ENCODE measurements around the gene CCL25. TPM values are rescaled to one million over a fixed set of nuclear protein-coding genes. Genes with fewer than 3 reads are reported as not detected.
"Not testable (repeated sequence)": the region's sequence is repeated elsewhere in the genome, so short reads cannot be mapped to it uniquely, and the experiment has no call there.

CCL25 gene
- total RNA-seq (not detected), total RNA-seq (0 reads per million in 2 donors)

DNA sequence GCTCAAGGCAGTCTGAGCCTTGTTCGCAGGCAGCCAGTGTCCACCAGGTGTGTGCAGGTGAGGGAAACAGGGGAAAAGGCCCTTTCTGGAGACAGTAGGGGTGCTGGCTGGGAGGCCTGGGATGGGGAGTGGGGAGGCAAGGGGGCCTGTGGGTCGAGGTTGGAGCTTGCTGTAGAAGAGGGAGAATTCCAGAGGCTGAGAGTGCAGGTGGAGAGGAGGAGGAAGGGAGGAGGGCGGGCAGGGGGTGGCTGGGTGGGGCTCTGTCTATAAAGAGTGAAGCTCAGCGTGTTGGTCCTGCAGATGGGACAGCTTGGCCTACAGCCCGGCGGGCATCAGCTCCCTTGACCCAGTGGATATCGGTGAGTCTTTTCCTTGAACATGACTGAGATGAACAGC, at the start of gene CCL25:
Gene CCL25 (plus strand): TSS at position 297 of the 396 bp plus-strand sequence. CDS start 290 bp downstream, outside the sequence.
- DNase-seq (no peak), ATAC-seq (no peak)
- Mint-ChIP-seq H3K4me1 (peaks cover 12% of the 10 kb centered on the region), H3K27me3 (peaks cover 12% of the 10 kb centered on the region), H3K27ac (peak within 1 kb of the TSS; percentile 19), H3K4me3 (peak within 1 kb of the TSS; percentile 36), H3K36me3 (ENCODE audit: low read depth) (no peaks in the 10 kb centered on the region)
- H3K9me3 ChIP-seq (ENCODE audit: control insufficient read depth, low read length, poor library complexity, severe bottlenecking) = no peaks in the 10 kb centered on the region

DNA sequence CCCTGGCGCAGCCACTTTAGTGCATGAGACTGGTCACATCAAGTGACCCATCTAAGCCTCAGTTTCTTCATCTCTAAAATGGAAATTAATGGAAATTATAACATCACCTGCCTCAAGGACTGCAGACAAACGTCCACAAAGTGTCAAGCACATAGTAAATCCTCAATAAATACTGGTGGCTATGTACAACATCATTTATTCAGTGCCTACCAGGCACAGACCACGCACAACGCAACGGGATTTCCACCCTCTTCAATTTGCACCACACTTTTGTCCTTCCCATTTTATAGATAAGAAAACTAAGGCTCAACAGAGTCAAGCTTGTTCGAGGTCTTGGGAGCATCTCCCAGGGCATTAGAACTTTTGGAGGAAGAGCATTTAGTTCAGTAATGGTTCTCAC, 48.6 kb upstream of the CCL25 start:
- Mint-ChIP-seq H3K27me3 (no peaks in the 10 kb centered on the region), H3K4me3 (peak overlapping the region; percentile 93), H3K36me3 (ENCODE audit: low read depth) (peaks cover 4% of the 10 kb centered on the region), H3K4me1 (peaks cover 40% of the 10 kb centered on the region), H3K27ac (peak overlapping the region; percentile 79)
- no peaks in the 10 kb centered on the region for H3K9me3 ChIP-seq (ENCODE audit: control insufficient read depth, low read length, poor library complexity, severe bottlenecking)
- ATAC-seq = no peak
- DNase-seq = no peak

GRCh38 chr19:8004723-8005513, 47.6 kb upstream of the CCL25 start:
- peak overlapping the region; percentile 93 for H3K4me3 Mint-ChIP-seq
- peak overlapping the region; percentile 79 for H3K27ac Mint-ChIP-seq
- no peaks in the 10 kb centered on the region for H3K27me3 Mint-ChIP-seq
- H3K9me3 ChIP-seq (ENCODE audit: control insufficient read depth, low read length, poor library complexity, severe bottlenecking) = no peaks in the 10 kb centered on the region
- peaks cover 36% of the 10 kb centered on the region for H3K4me1 Mint-ChIP-seq
- H3K36me3 Mint-ChIP-seq (ENCODE audit: low read depth) = peaks cover 4% of the 10 kb centered on the region
- DNase-seq (peak in 2 of 3 donors; percentile 21 to 30), ATAC-seq (peak; percentile 33)

GRCh38 chr19:8005534-8006256, 46.9 kb upstream of the CCL25 start, which contains the start of gene ELAVL1:
Gene ELAVL1 (minus strand): TSS chr19:8005641. CDS start chr19:7991815, 13,826 bp downstream.
- H3K9me3 ChIP-seq (ENCODE audit: control insufficient read depth, low read length, poor library complexity, severe bottlenecking) = no peaks in the 10 kb centered on the region
- DNase-seq (peak; percentile 89 to 97 (median 90)), ATAC-seq (peak; percentile 96)
- Mint-ChIP-seq H3K36me3 (ENCODE audit: low read depth) (peaks cover 4% of the 10 kb centered on the region), H3K4me3 (peak within 1 kb of the TSS; percentile 93), H3K4me1 (peaks cover 33% of the 10 kb centered on the region), H3K27ac (peak within 1 kb of the TSS; percentile 79), H3K27me3 (no peaks in the 10 kb centered on the region)

DNA sequence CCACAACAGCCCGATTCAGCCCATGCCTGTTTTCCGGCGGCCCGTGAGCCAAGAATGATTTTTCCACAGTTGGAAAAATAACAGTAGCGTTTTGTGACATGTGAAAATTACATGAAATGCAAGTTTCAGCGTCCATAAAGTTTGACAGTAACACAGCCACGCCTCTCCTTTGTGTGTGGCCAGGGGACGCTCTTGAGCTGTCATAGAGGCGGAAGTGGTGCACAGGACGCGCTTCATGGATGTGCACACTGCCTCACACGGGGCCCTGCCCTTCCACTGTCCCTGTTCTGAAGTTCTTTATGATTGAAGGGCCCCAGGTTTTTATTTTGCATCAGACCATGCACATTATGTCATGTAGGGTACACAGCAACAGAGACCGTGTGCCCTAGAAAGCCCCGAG, 34.8 kb upstream of the CCL25 start:
- ATAC-seq (peak; percentile 97), DNase-seq (peak in 2 of 3 donors; percentile 22 to 30)
- Mint-ChIP-seq H3K4me3 (no peak overlapping the region), H3K27me3 (no peaks in the 10 kb centered on the region), H3K4me1 (peaks cover 7% of the 10 kb centered on the region), H3K36me3 (ENCODE audit: low read depth) (no peaks in the 10 kb centered on the region), H3K27ac (no peak overlapping the region)
- no peaks in the 10 kb centered on the region for H3K9me3 ChIP-seq (ENCODE audit: control insufficient read depth, low read length, poor library complexity, severe bottlenecking)

DNA sequence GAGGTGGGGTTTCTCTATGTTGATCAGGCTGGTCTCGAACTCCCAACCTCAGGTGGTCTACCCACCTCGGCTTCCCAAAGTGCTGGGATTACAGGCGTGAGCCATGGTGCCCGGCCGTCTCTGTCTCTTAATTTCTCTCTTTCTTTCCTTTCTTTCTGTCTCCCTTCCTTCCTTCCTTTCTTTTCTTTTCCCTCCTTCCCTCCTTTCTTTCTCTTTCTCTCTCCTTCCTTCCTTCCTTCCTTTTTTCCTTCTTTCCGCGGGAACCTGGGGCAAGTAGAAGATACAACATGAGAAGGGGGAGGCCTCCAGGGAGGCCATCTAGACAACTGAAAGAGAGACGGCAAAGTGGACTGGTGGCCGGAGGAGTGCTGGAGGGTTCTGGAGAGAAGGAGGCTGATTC, 31.9 kb upstream of the CCL25 start:
- no peak overlapping the region for H3K27ac Mint-ChIP-seq
- H3K4me1 Mint-ChIP-seq = peaks cover 7% of the 10 kb centered on the region
- H3K36me3 Mint-ChIP-seq (ENCODE audit: low read depth) = no peaks in the 10 kb centered on the region
- no peaks in the 10 kb centered on the region for H3K27me3 Mint-ChIP-seq
- DNase-seq = no peak
- no peak for ATAC-seq
- no peak overlapping the region for H3K4me3 Mint-ChIP-seq
- no peaks in the 10 kb centered on the region for H3K9me3 ChIP-seq (ENCODE audit: control insufficient read depth, low read length, poor library complexity, severe bottlenecking)

GRCh38 chr19:8021374-8021773, 31.2 kb upstream of the CCL25 start:
- no peaks in the 10 kb centered on the region for H3K9me3 ChIP-seq (ENCODE audit: control insufficient read depth, low read length, poor library complexity, severe bottlenecking)
- H3K36me3 Mint-ChIP-seq (ENCODE audit: low read depth) = no peaks in the 10 kb centered on the region
- H3K4me3 Mint-ChIP-seq = no peak overlapping the region
- H3K27me3 Mint-ChIP-seq = no peaks in the 10 kb centered on the region
- ATAC-seq = no peak
- DNase-seq = no peak
- H3K27ac Mint-ChIP-seq = no peak overlapping the region
- H3K4me1 Mint-ChIP-seq = peaks cover 7% of the 10 kb centered on the region

DNA sequence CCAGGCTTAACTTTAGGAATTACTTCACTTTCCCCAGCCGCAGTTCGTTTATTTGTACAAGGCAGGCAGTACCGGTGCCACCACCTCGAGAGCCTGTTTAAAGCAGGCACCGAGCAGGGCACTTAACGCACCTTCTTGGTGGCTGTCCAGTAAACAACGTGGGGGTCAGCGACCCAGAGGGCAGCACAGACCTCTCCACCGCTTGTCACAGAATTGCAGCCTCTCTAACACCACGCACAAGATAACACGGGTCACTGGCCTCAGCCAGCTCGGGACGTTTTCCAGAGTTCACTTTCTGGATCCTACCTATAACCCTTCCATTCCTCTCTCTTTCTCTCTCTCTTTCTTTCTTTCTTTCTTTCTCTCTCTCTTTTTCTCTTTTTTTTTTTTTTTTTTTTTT, 30.3 kb upstream of the CCL25 start:
- peaks cover 7% of the 10 kb centered on the region for H3K4me1 Mint-ChIP-seq
- no peaks in the 10 kb centered on the region for H3K9me3 ChIP-seq (ENCODE audit: control insufficient read depth, low read length, poor library complexity, severe bottlenecking)
- ATAC-seq = no peak

DNA sequence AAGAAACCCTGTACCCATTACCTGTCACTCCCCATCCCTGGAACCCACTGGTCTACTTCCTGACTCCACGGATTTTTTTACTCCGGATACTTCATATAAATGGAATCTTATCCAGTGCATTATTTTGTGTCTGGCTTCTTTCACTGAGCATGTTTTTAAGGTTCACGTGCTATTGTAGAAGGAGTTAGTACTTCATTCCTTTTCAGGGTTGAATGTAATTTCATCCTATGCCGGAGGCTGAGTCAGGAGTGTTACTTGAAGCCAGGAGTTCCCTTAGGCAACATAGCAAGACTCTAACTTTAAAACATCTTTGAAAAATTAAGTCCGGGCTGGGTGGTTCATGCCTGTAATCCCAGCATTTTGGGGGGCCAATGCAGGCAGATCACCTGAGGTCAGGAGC, 29.2 kb upstream of the CCL25 start:
- H3K9me3 ChIP-seq (ENCODE audit: control insufficient read depth, low read length, poor library complexity, severe bottlenecking) = no peaks in the 10 kb centered on the region
- Mint-ChIP-seq H3K4me1 (peaks cover 2% of the 10 kb centered on the region), H3K27ac (no peak overlapping the region), H3K36me3 (ENCODE audit: low read depth) (no peaks in the 10 kb centered on the region), H3K27me3 (no peaks in the 10 kb centered on the region), H3K4me3 (no peak overlapping the region)
- no peak for DNase-seq
- no peak for ATAC-seq

More for the DNA sequence above, 30.3 kb upstream of the CCL25 start:
- no peak overlapping the region for H3K27ac Mint-ChIP-seq
- H3K4me3 Mint-ChIP-seq = no peak overlapping the region
- no peaks in the 10 kb centered on the region for H3K36me3 Mint-ChIP-seq (ENCODE audit: low read depth)
- DNase-seq = no peak
- H3K27me3 Mint-ChIP-seq = no peaks in the 10 kb centered on the region

- not testable (repeated sequence) for H3K27me3 Mint-ChIP-seq; H3K4me3 Mint-ChIP-seq; H3K36me3 Mint-ChIP-seq (ENCODE audit: low read depth); H3K27ac Mint-ChIP-seq; ATAC-seq; H3K9me3 ChIP-seq (ENCODE audit: control insufficient read depth, low read length, poor library complexity, severe bottlenecking); H3K4me1 Mint-ChIP-seq; DNase-seq
Observed at GRCh38 chr19:8024256-8024655, 28.3 kb upstream of the CCL25 start.

DNA sequence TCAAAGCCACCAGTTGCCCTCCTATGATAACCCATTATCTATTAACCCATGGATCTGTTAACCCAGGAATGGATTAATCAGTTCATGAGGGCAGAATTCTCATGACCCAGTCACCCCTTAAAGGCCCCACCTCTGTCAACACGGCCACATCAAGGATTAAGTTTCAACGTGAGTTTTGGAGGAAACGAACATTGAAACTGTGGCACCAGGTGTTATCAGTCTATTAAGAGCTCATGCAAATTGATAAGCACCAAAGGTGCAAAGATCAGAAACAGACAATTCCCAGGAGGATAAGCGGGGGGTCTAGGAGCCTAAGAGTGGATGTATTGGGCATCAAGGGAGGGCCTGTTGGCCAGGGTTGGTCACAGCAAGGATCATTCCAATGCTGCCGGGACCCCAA, 27.2 kb upstream of the CCL25 start:
- H3K4me1 Mint-ChIP-seq = peaks cover 2% of the 10 kb centered on the region
- no peak overlapping the region for H3K4me3 Mint-ChIP-seq
- H3K9me3 ChIP-seq (ENCODE audit: control insufficient read depth, low read length, poor library complexity, severe bottlenecking) = no peaks in the 10 kb centered on the region
- H3K36me3 Mint-ChIP-seq (ENCODE audit: low read depth) = no peaks in the 10 kb centered on the region
- no peaks in the 10 kb centered on the region for H3K27me3 Mint-ChIP-seq
- ATAC-seq (no peak), DNase-seq (no peak)
- no peak overlapping the region for H3K27ac Mint-ChIP-seq

GRCh38 chr19:8028951-8029491, 23.5 kb upstream of the CCL25 start:
- Mint-ChIP-seq H3K4me3 (no peak overlapping the region), H3K27ac (no peak overlapping the region), H3K36me3 (ENCODE audit: low read depth) (no peaks in the 10 kb centered on the region), H3K27me3 (peaks cover 4% of the 10 kb centered on the region), H3K4me1 (no peaks in the 10 kb centered on the region)
- DNase-seq (no peak), ATAC-seq (no peak)
- no peaks in the 10 kb centered on the region for H3K9me3 ChIP-seq (ENCODE audit: control insufficient read depth, low read length, poor library complexity, severe bottlenecking)

- H3K9me3 ChIP-seq (ENCODE audit: control insufficient read depth, low read length, poor library complexity, severe bottlenecking) = no peaks in the 10 kb centered on the region
- no peaks in the 10 kb centered on the region for H3K4me1 Mint-ChIP-seq
- peaks cover 4% of the 10 kb centered on the region for H3K27me3 Mint-ChIP-seq
- no peak for DNase-seq
- no peaks in the 10 kb centered on the region for H3K36me3 Mint-ChIP-seq (ENCODE audit: low read depth)
- no peak overlapping the region for H3K4me3 Mint-ChIP-seq
- no peak overlapping the region for H3K27ac Mint-ChIP-seq
- no peak for ATAC-seq
Observed at GRCh38 chr19:8030960-8031359, 21.6 kb upstream of the CCL25 start.
